Esophagus muscularis mucosa (tissue), 4 donors: ENCODE measurements around the gene AATK. TPM values are rescaled to one million over a fixed set of nuclear protein-coding genes. Genes with fewer than 3 reads are reported as not detected.

Source experiments
- DNase-seq: peaks from one replicate; pipeline ENCODE4 v3.0.0-alpha.2; 2017; ENCODE audit errors: extremely low spot score
- H3K27ac ChIP-seq, 4 donors: fragments of 200-600 bp; sonication (generic); replicated peaks in 1 of 4; 1 replicate in 3 of 4; 2 replicates in 1 of 4; pipeline ENCODE4 v1.5.1; 2016 to 2019; ENCODE audit warnings: mild to moderate bottlenecking in 1 of 4
- H3K27me3 ChIP-seq, 4 donors: fragments of 200-600 bp; sonication (generic); one replicate each; pipeline versions ENCODE4 v1.5.1 to v1.6.0; 2016 to 2019
- H3K36me3 ChIP-seq, 4 donors: fragments of 200-600 bp; sonication (generic); one replicate each; pipeline ENCODE4 v1.5.1; 2016 to 2019
- H3K4me1 ChIP-seq, 4 donors: fragments of 200-600 bp; sonication (generic); one replicate each; pipeline ENCODE4 v1.5.1; 2016 to 2019
- H3K4me3 ChIP-seq, 4 donors: fragments of 200-600 bp; sonication (generic); 1 replicate in 2 of 4; 2 replicates in 2 of 4; pipeline ENCODE4 v1.5.1; 2016 to 2019; ENCODE audit warnings: mild to moderate bottlenecking in 4 of 4, moderate library complexity in 1 of 4
- H3K9me3 ChIP-seq, 4 donors: fragments of 200-600 bp; sonication (generic); 1 replicate in 3 of 4; 2 replicates in 1 of 4; pipeline ENCODE4 v1.5.1; 2016 to 2019
- CTCF ChIP-seq, 3 experiments: fragments of 200-600 bp in 2 of 3; fragments of 450-650 bp in 1 of 3; sonication (generic) in 2 of 3; IDR thresholded peaks; one replicate each; pipeline ENCODE4 v1.5.1; 2017 to 2019; ENCODE audit warnings: antibody characterized with exemption in 3 of 3, mild to moderate bottlenecking in 2 of 3, moderate library complexity in 1 of 3
- EP300 ChIP-seq: sonication (generic); formaldehyde crosslinking; IDR thresholded peaks from one replicate; pipeline ENCODE4 v1.6.1; 2017; ENCODE audit warnings: antibody characterized with exemption
- POLR2A ChIP-seq: fragments of 450-650 bp; IDR thresholded peaks from one replicate; pipeline ENCODE4 v1.6.1; 2017; ENCODE audit warnings: antibody characterized with exemption, moderate library complexity, mild to moderate bottlenecking, low read depth
- POLR2AphosphoS5 ChIP-seq, 2 donors: sonication (generic); formaldehyde crosslinking; IDR thresholded peaks; one replicate each; pipeline ENCODE4 v1.6.1; 2017; ENCODE audit warnings: antibody characterized with exemption in 2 of 2
- WGBS: methylation state at CpG from one replicate; pipeline ENCODE4 v1.1.5; 2018; 5-methylcytosine and 5-hydroxymethylcytosine counted together
- intact Hi-C: fragments of 100-400 bp; cut with DNase I; formaldehyde crosslinking; loops from one replicate; pipeline ENCODE4 v1.15.1; 2023
- total RNA-seq, 4 donors: library from RNA; depleted of rRNA; stranded (reverse); fragments of >200 nt; gene quantifications; one replicate each; pipeline versions ENCODE4 v1.1.0 to v1.2.1, GENCODE V29; 2016

The AATK gene
- total RNA-seq, 4 donors from 2014 or later = 13.7 to 24.6 (median 16.0) TPM

- TF ChIP-seq CTCF (IDR thresholded peaks at IDR 0.05) (no peak), POLR2A (no peak), POLR2AphosphoS5 (IDR thresholded peaks at IDR 0.05) (no peak), EP300 (no peak)
- intact Hi-C loops = no loop called here
- Histone ChIP-seq H3K9me3 (no peaks in the 10 kb centered on the region), H3K27me3 (no peaks in the 10 kb centered on the region), H3K4me1 (peaks cover 35 to 81% (median 63%) of the 10 kb centered on the region in 4 donors), H3K4me3 (peak overlapping the region; percentile 11 to 30 (median 16)), H3K27ac (peak overlapping the region; percentile 77 to 83 (median 80)), H3K36me3 (peaks cover 0 to 20% (median 11%) of the 10 kb centered on the region in 4 donors)
- WGBS = 47% methylated on average over 10 of the region's 13 CpGs
- DNase-seq = no peak
Observed at GRCh38 chr17:81095383-81095762, 70.6 kb downstream of the AATK start.

- DNase-seq = peak; percentile 97
- Histone ChIP-seq H3K4me3 (peak overlapping the region; percentile 11 to 30 (median 16)), H3K4me1 (peaks cover 40 to 87% (median 69%) of the 10 kb centered on the region in 4 donors), H3K27ac (peak overlapping the region; percentile 77 to 83 (median 80)), H3K27me3 (no peaks in the 10 kb centered on the region), H3K36me3 (peaks cover 0 to 20% (median 8%) of the 10 kb centered on the region in 4 donors), H3K9me3 (no peaks in the 10 kb centered on the region)
- intact Hi-C loops = no loop called here
- 17% methylated on average over 14 of the region's 33 CpGs for WGBS
- no peak for TF ChIP-seq EP300
- peak; percentile 75 to 91 for TF ChIP-seq POLR2AphosphoS5 (IDR thresholded peaks at IDR 0.05)
- peak in 1 of 3 experiments; percentile 15 for TF ChIP-seq CTCF (IDR thresholded peaks at IDR 0.05)
- TF ChIP-seq POLR2A = no peak
Observed at GRCh38 chr17:81094509-81095382, 71.3 kb downstream of the AATK start.

GRCh38 chr17:81093619-81094508 is 72.2 kb downstream of the AATK start:
- no peak for TF ChIP-seq CTCF (IDR thresholded peaks at IDR 0.05)
- no peak for TF ChIP-seq POLR2A
- no peak for TF ChIP-seq EP300
- no peak for TF ChIP-seq POLR2AphosphoS5 (IDR thresholded peaks at IDR 0.05)
- H3K9me3 ChIP-seq = no peaks in the 10 kb centered on the region
- H3K4me3 ChIP-seq = no peak overlapping the region
- intact Hi-C loops = no loop called here
- H3K4me1 ChIP-seq = peaks cover 40 to 81% (median 69%) of the 10 kb centered on the region in 4 donors
- peak overlapping the region; percentile 77 to 83 (median 80) for H3K27ac ChIP-seq
- DNase-seq = no peak
- no peaks in the 10 kb centered on the region for H3K27me3 ChIP-seq
- peaks cover 0 to 22% (median 12%) of the 10 kb centered on the region in 4 donors for H3K36me3 ChIP-seq
- 85% methylated on average over 21 of the region's 21 CpGs for whole genome bisulfite sequencing

- DNase-seq = no peak
- WGBS = 93% methylated on average over 8 of the region's 24 CpGs
- H3K27me3 ChIP-seq = no peaks in the 10 kb centered on the region
- TF ChIP-seq EP300 (no peak), POLR2A (no peak), POLR2AphosphoS5 (IDR thresholded peaks at IDR 0.05) (no peak), CTCF (IDR thresholded peaks at IDR 0.05) (no peak)
- H3K27ac ChIP-seq = peak overlapping the region in 1 of 4 donors; percentile 80
- H3K4me1 ChIP-seq = peaks cover 34 to 70% (median 59%) of the 10 kb centered on the region in 4 donors
- no peak overlapping the region for H3K4me3 ChIP-seq
- H3K36me3 ChIP-seq = peaks cover 0 to 35% (median 23%) of the 10 kb centered on the region in 4 donors
- intact Hi-C loops = no loop called here
- H3K9me3 ChIP-seq = no peaks in the 10 kb centered on the region
Observed at GRCh38 chr17:81092518-81093095, 73.4 kb downstream of the AATK start.
